GM12878 (cell line): ENCODE results near the gene PPP1R13B.

Experiments
- CBX3 ChIP-seq: fragments of 200-600 bp; sonication (generic); IDR thresholded peaks from 2 replicates; pipeline ENCODE4 v1.6.1; 2016; ENCODE audit warnings: low read depth, borderline replicate concordance
- CEBPB ChIP-seq, 2 experiments: fragments of 150-350 bp in 1 of 2; IDR thresholded peaks; 2 replicates each; pipeline ENCODE4 v1.6.1; 2012 to 2014; ENCODE audit warnings: low read depth in 2 of 2, low read length in 2 of 2, borderline replicate concordance in 1 of 2, inconsistent platforms in 1 of 2
- KDM1A ChIP-seq: fragments of 200-600 bp; sonication (generic); IDR thresholded peaks from 2 replicates; pipeline ENCODE4 v1.6.1; 2016; ENCODE audit warnings: borderline replicate concordance
- RAD51 ChIP-seq: fragments of 450-650 bp; IDR thresholded peaks from 2 replicates; pipeline ENCODE4 v1.6.1; 2016; ENCODE audit warnings: moderate library complexity, mild to moderate bottlenecking, inconsistent platforms
- RBBP5 ChIP-seq: fragments of 200-600 bp; sonication (generic); conservative IDR thresholded peaks from 2 replicates; pipeline ENCODE4 v1.6.1; 2016
- SREBF2 ChIP-seq: IDR thresholded peaks from 2 replicates; pipeline ENCODE4 v1.6.1; 2012; ENCODE audit warnings: mild to moderate bottlenecking, low read length
- TAF1 ChIP-seq: IDR thresholded peaks from 2 replicates; pipeline ENCODE4 v1.6.1; 2011; ENCODE audit warnings: mild to moderate bottlenecking, low read depth, low read length, borderline replicate concordance
- TF ChIP-seq, protein P1 (sequence below): fragments of 450-650 bp; IDR thresholded peaks from 2 replicates; pipeline ENCODE4 v1.6.1; 2017; ENCODE audit warnings: mild to moderate bottlenecking
- TF ChIP-seq, protein P2 (sequence below), 3 experiments: IDR thresholded peaks in 2 of 3; conservative IDR thresholded peaks in 1 of 3; 2 replicates each; pipeline ENCODE4 v1.5.1; 2011; ENCODE audit warnings: low read depth in 3 of 3, low read length in 3 of 3, mild to moderate bottlenecking in 3 of 3, control low read depth in 2 of 3, moderate library complexity in 2 of 3, inconsistent platforms in 1 of 3, mixed read lengths in 1 of 3; ENCODE audit not compliant: control insufficient read depth in 2 of 3, insufficient read depth in 1 of 3; ENCODE audit errors: extremely low read depth in 1 of 3
- TF ChIP-seq, protein P3 (sequence below): IDR thresholded peaks from 2 replicates; pipeline ENCODE4 v1.6.1; 2012; ENCODE audit warnings: low read depth, low read length, improper control_type of control experiment

DNA sequence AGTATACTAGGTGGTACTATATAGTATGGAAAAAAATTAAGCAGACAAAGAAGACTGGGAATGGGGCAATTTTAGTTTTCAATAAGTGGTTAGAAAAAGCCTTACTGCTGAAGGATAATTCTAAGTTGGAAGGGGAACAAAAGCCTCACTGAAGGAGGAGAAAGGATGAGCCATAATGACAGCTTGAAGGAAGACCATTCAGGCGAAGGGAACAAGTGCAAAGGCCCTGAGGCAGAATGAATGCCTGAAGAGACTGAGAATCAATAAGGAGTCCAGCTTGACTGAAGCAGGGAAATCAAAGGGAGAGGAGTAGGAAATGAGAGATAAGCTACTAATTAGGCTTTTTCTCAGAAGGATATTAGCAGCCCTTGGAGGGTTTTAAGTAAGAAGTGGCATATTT lies 28.5 kb downstream of the PPP1R13B start:
- TF ChIP-seq CBX3 (no peak), CEBPB (IDR thresholded peaks at IDR 0.05; ENCODE audit: borderline replicate concordance in 1 of 2, low read depth in 2 of 2, low read length in 2 of 2) (no peak), KDM1A (no peak), RAD51 (no peak), SREBF2 (no peak), TAF1 (no peak), RBBP5 (no peak)
- TF ChIP-seq, protein P1, sequence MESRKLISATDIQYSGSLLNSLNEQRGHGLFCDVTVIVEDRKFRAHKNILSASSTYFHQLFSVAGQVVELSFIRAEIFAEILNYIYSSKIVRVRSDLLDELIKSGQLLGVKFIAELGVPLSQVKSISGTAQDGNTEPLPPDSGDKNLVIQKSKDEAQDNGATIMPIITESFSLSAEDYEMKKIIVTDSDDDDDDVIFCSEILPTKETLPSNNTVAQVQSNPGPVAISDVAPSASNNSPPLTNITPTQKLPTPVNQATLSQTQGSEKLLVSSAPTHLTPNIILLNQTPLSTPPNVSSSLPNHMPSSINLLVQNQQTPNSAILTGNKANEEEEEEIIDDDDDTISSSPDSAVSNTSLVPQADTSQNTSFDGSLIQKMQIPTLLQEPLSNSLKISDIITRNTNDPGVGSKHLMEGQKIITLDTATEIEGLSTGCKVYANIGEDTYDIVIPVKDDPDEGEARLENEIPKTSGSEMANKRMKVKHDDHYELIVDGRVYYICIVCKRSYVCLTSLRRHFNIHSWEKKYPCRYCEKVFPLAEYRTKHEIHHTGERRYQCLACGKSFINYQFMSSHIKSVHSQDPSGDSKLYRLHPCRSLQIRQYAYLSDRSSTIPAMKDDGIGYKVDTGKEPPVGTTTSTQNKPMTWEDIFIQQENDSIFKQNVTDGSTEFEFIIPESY, result no peak
- TF ChIP-seq, protein P2, sequence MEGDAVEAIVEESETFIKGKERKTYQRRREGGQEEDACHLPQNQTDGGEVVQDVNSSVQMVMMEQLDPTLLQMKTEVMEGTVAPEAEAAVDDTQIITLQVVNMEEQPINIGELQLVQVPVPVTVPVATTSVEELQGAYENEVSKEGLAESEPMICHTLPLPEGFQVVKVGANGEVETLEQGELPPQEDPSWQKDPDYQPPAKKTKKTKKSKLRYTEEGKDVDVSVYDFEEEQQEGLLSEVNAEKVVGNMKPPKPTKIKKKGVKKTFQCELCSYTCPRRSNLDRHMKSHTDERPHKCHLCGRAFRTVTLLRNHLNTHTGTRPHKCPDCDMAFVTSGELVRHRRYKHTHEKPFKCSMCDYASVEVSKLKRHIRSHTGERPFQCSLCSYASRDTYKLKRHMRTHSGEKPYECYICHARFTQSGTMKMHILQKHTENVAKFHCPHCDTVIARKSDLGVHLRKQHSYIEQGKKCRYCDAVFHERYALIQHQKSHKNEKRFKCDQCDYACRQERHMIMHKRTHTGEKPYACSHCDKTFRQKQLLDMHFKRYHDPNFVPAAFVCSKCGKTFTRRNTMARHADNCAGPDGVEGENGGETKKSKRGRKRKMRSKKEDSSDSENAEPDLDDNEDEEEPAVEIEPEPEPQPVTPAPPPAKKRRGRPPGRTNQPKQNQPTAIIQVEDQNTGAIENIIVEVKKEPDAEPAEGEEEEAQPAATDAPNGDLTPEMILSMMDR (IDR thresholded peaks at IDR 0.05 in 2 of 3, conservative IDR thresholded peaks at IDR 0.05 in 1 of 3; ENCODE audit: control insufficient read depth in 2 of 3, extremely low read depth in 1 of 3, insufficient read depth in 1 of 3, low read depth in 3 of 3, low read length in 3 of 3), result no peak
- TF ChIP-seq, protein P3, sequence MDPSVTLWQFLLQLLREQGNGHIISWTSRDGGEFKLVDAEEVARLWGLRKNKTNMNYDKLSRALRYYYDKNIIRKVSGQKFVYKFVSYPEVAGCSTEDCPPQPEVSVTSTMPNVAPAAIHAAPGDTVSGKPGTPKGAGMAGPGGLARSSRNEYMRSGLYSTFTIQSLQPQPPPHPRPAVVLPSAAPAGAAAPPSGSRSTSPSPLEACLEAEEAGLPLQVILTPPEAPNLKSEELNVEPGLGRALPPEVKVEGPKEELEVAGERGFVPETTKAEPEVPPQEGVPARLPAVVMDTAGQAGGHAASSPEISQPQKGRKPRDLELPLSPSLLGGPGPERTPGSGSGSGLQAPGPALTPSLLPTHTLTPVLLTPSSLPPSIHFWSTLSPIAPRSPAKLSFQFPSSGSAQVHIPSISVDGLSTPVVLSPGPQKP, result no peak
